HG03196 (cell line): ENCODE data around the gene FGF4.

Source experiments
- ATAC-seq: cut with Tn5 transposase; IDR thresholded peaks from one replicate; pipeline ENCODE4 v1.9.1; 2021; ENCODE audit not compliant: unreplicated experiment

FGF4 gene

DNA sequence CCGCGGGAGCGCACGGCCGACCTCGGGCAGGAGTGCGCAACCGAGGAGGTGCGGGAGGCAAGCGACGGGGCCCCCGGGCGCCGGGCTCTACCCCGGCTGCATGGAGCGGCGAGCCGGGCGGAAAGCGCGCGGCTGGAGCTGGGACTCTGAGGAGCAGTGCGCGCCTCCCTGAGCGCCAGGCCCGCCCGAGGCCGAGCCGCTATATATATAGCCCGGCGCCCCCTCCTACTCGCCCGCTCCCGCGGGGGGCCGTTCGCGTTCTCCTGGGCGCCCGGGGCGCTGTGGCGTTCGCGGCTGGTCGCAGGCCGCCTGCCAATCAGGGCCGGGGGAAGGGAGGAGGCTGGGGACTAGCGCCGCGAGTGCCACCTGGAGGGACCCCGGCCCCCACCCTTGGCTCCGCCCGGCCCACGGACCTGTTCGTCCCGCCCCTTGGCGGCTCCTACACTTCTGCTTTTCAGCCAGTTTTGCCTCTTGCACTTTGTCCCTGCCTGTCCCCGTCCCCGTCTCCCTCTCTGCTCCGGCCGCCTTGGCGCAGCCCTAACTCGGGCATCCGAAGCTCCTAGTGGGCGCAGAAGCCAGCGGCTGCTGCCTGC lies at the start of gene FGF4:
Gene FGF4 (minus strand): TSS at position 179 of the 593 bp plus-strand sequence. CDS start 257 bp downstream, outside the sequence.
- ATAC-seq: no peak

DNA sequence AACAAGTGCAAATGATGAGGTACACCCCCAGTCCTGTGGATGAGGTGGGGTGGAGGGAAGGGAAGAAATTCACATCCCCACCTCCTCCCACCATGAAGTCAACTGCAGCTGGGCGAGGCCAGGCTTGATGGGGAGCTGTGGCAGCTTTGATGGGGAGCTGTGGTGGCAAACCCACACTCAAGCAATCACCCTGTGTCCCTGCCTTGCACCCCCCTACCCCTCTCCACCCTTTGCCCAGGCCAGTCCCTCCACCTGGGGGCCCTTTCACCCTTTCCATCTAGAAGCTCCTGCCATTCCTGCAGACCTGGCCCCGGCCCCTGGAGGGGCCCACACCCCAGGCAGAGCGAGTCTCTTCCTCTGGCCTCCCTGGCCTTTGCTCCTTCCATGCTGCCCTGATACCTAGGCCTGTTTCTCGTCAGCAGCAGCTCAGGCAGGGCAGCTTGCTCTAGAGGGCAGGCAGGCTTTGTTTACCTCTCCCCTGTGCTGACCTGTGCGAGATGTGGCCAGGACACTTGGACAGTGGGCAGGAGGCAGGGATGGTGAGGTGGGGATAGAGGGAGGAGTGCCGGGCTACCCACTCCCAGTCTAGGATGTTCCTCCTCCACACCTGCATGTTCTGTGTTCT lies 48.6 kb upstream of the FGF4 start:
- ATAC-seq: no peak

GRCh38 chr11:69822676-69823494 lies 47.7 kb upstream of the FGF4 start:
- ATAC-seq: no peak

- no peak for ATAC-seq
Observed at GRCh38 chr11:69821511-69822040, 46.4 kb upstream of the FGF4 start.

DNA sequence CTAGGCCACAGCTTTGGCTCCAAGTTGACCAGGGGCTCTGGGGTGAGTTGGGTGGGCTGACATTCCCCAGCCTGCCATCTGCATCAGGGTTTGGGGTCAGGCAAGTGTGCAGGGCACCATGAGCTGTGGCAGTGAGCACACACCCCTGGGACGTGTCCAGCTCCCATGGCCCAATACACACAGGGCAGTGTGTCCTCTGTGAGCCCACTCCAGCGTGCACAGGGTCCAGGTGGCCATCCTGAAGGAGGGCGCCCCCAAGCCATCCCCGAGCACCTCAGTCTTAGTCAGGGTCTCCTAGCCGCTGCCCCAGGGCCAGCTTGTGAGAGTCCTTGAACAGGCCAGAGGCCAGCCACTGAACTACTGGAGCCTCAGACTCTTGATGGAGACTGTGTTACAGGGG lies 45.3 kb upstream of the FGF4 start:
- no peak for ATAC-seq

GRCh38 chr11:69819541-69820070 lies 44.5 kb upstream of the FGF4 start:
- ATAC-seq: no peak

DNA sequence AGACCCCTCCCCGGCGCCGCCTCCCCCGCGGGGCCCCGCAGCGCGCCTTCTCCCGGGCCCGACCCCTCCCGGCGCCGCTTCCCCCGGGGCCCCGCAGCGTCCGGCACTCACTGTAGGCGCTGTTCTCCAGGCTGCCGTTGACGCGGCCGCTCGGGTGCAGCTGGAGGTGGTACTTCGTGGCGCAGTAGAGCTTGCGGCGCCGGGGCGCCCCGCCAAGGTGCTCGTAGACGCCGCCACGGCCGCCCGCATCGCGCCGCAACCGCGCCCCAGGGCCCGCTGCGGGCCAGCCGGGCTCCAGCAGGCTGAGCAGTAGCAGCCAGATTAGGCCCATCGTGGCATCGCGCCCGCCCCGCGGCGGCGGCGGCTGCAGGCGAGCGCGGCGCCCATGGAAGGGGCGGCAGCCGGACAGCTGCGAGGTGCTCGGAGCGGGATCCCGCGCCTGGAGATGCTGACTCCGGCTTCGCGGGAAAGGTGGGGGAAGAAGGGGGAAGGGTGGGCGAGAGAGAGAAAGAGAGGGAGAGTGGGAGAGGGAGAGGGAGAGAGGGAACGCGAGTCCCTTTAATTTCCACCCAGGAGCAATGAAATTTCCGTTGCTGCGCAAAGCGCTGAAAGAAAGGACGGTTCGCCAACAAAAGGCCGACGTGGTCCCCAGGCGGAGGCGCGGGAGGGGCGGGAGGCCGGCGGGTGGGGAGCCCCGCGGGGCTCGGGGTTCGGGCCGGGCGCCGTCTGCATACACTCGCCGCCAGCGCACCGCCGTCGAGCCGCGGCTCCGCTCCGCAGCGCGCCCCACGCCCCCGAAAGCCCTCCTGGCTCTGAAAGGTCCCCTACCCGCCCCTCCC lies 43.7 kb upstream of the FGF4 start, which contains the start of gene FGF3:
Gene FGF3 (minus strand): TSS at position 814 of the 839 bp plus-strand sequence. CDS start 483 bp downstream, at position 331.
- no peak for ATAC-seq

- ATAC-seq: no peak
Observed at GRCh38 chr11:69818231-69818602, 43.1 kb upstream of the FGF4 start.

DNA sequence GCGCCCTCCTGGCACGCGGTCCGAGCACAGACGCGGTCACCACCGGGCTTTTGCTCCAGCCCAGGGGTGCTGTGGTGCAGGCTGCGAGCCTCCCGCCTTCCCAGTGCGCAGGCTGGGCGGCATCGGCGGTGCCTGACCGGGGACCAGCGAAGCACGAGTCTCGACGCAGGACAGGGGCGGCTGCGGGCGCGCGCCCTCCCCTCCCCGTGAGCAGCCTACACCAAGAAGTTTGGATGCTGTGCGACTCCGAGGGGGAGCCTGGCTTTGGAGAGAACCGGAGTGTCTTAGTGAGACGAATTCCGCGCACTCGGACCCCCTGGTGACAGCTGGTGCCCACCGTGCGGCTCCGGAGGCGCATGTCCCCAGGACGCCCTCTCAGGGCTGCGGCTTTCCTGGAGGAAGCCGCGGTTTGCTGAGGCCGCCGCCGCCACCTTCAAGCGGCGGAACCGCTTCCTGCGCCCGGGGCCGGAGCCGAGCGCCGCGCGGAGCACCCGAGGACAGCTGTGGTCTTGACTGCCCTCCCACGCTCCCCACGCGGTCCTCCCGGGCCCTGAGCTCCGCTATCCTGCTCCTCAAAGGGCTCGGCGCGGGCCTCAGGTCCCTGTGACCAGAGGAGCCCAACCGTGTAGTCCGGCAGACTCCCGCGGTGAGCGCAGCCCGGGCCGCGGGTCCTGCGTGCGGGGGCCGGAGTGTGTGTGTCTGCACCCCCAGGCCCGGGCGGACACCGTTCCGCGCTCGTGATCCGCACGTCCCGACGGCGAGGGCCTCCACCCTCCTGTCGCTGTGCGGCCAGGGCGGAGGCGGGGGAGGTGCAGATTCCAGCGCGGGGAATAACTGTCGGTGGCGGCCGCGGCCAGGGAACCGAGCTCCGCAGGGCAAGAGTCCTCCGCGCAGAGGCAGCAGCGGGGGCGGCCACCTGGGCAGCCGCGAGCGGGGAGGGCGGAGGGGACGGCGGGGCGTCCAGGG lies 42.4 kb upstream of the FGF4 start:
- no peak for ATAC-seq

DNA sequence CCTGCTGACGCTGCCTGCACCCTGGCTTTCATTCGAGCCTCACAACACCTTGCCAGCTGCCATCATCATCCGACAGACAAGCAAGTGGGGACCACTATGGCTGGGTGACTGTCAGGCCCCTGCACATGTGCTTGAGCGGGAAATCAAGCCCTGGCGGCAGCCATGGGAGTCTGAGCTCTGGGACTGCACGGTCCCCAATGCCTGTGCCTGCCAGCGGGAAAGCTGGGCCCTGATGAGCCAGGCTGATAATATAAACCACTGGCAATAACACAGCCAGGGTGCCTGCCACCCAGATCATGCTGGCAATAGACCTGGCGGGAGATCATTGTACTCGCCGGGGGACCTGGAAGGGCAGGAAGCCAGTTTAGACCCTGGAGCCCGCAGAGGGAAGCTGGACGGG lies 41.5 kb upstream of the FGF4 start:
- ATAC-seq: no peak

GRCh38 chr11:69815973-69816372 lies 40.8 kb upstream of the FGF4 start:
- no peak for ATAC-seq

GRCh38 chr11:69814902-69815301 lies 39.8 kb upstream of the FGF4 start:
- no peak for ATAC-seq

- no peak for ATAC-seq
Observed at GRCh38 chr11:69814411-69814810, 39.3 kb upstream of the FGF4 start.

- ATAC-seq: no peak
Observed at GRCh38 chr11:69813839-69814238, 38.7 kb upstream of the FGF4 start.

- ATAC-seq: no peak
Observed at GRCh38 chr11:69812946-69813345, 37.8 kb upstream of the FGF4 start.

DNA sequence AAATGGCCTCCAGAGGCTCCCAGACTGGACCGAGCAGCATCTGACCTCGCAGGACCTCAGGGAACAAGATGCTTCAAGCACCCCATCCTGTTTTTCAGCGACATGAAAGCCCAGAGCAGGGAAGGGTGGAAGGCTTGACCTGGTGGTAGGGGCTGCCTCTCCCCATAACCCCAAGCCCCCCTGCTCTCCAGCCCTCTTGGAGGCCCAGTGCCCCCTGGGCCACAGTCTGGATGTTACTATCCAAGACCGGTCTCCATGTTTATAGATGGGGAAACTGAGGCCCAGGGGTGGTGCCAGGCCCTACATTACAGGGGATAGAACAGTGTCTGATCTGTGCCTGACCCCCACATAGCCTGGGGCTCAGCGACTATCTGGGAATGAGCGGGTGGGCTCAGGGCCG lies 37.1 kb upstream of the FGF4 start:
- no peak for ATAC-seq

DNA sequence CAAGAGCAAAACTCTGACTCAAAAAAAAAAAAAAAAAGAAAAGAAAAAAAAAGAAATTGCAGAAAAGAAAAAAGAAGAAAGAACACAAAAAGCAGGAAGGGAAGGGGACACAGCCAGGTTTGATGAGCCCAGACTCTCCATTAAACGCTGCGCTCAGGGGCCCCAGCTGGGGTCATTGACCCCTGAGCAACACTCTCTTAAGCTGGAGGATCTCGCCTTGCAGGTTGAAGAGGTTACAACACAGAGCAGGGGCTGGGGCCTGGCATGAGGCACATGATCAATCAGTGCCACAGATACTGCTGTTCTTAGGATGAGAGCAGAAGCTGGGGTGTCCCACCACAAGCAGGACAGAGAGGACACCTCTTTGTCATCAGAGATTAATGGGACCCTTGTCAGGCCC lies 36.3 kb upstream of the FGF4 start:
- no peak for ATAC-seq

DNA sequence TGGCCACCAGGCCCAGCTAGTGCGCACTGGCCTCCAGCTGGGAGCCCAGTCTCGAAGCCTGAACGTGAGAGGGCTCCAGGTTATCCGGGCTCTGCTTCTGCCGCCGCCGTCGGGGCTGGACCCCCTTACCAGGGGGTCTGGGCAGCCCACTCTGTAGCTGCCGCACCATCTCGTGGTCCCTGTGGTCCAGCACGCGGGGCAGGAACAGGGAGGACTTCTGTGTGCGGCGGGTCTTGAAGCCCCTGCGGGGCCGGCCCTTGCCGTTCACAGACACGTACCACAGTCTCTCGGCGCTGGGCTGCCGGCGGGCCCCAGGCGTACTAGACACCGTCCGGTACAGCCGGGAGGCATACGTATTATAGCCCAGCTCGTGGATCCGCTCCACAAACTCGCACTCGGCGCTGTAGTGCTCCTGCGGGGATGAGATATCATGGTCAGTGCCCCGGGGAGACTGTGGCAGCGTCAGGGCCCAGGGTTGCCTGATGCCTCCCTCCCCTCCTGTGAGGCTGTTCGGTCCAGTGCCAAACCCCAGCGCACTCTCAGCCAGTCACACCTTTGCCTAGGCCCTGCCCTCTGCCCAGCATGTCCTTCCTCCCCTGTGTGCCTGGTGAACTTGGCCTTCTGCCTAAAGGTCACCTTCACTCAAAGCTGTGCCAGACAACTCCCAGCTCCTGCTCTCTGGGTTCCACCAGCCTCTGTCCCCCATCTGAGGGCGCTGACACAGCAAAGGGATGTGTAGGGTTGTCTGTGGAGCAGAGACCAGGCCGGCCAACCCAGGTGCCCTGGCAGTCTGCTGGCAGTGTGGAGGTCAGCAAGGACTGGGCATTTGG lies 35.4 kb upstream of the FGF4 start:
- no peak for ATAC-seq

DNA sequence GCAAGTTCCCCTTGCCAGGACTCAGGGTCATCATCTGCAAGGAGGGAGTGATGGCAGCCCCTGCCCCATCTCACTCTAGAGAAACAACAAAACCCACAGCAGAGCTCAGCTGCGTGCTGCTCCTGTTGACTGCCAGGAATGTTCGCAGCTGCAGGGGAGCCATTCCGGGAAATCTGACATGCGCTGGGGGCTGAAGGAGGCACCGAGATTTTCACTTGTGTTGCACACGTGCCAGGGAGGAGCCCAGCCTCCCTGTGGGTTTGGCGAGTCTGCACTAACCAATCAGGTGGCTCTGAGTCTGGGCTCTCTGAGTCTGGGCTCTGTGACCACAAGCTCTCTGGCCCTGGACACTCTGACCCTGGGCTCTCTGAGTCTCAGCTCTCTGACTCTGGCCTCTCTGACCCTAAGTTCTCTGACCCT lies 33.5 kb upstream of the FGF4 start:
- no peak for ATAC-seq
